Smooth muscle cell (in vitro differentiated cells): ENCODE measurements around the gene SLC6A3. TPM values are rescaled to one million over a fixed set of nuclear protein-coding genes. Genes with fewer than 3 reads are reported as not detected.

Experiments
- DNase-seq: peaks from one replicate; lab custom pipeline; 2025; ENCODE audit not compliant: unreplicated experiment; lab: John Stamatoyannopoulos, UW
- H2AFZ ChIP-seq: fragments of 200-600 bp; sonication (generic); 2 replicates; pipeline ENCODE4 v1.6.0; 2016; ENCODE audit warnings: antibody characterized with exemption, low read depth, mild to moderate bottlenecking
- H3F3A ChIP-seq: fragments of 200-600 bp; sonication (generic); 2 replicates; pipeline ENCODE4 v1.6.0; 2017; ENCODE audit warnings: antibody characterized with exemption, low read depth
- H3K27ac ChIP-seq: fragments of 200-600 bp; sonication (generic); 2 replicates; pipeline ENCODE4 v1.5.1; 2016; ENCODE audit warnings: low read depth, mild to moderate bottlenecking
- H3K27me3 ChIP-seq: fragments of 200-600 bp; sonication (generic); 2 replicates; pipeline ENCODE4 v1.6.1; 2016; ENCODE audit warnings: low read depth, mild to moderate bottlenecking
- H3K36me3 ChIP-seq: fragments of 200-600 bp; sonication (generic); 2 replicates; pipeline ENCODE4 v1.5.1; 2016; ENCODE audit warnings: low read depth
- H3K4me1 ChIP-seq: fragments of 200-600 bp; sonication (generic); 2 replicates; pipeline ENCODE4 v1.5.1; 2016; ENCODE audit warnings: low read depth
- H3K4me2 ChIP-seq: fragments of 200-600 bp; sonication (generic); 2 replicates; pipeline ENCODE4 v1.6.0; 2016; ENCODE audit warnings: mild to moderate bottlenecking
- H3K4me3 ChIP-seq: fragments of 200-600 bp; sonication (generic); 2 replicates; pipeline ENCODE4 v1.5.1; 2016; ENCODE audit warnings: mild to moderate bottlenecking
- H3K79me2 ChIP-seq: fragments of 200-600 bp; sonication (generic); 2 replicates; pipeline ENCODE4 v1.6.0; 2016; ENCODE audit warnings: low read depth, mild to moderate bottlenecking
- H3K9ac ChIP-seq: fragments of 200-600 bp; sonication (generic); 2 replicates; pipeline ENCODE4 v1.6.0; 2016; ENCODE audit warnings: low read depth
- H3K9me3 ChIP-seq: fragments of 200-600 bp; sonication (generic); replicated peaks from 2 replicates; pipeline ENCODE4 v1.5.1; 2016; ENCODE audit warnings: low read depth
- H4K20me1 ChIP-seq: fragments of 200-600 bp; sonication (generic); 2 replicates; pipeline ENCODE4 v1.6.0; 2016; ENCODE audit warnings: low read depth
- CTCF ChIP-seq: fragments of 200-600 bp; sonication (generic); IDR thresholded peaks from 2 replicates; pipeline ENCODE4 v1.5.1; 2017; ENCODE audit warnings: borderline replicate concordance, mild to moderate bottlenecking, antibody characterized with exemption; ENCODE audit not compliant: insufficient read depth, poor library complexity, severe bottlenecking
- WGBS: methylation state at CpG from one replicate; pipeline ENCODE4 v1.1.7; 2016; ENCODE audit warnings: low lambda C conversion rate; 5-methylcytosine and 5-hydroxymethylcytosine counted together
- polyA plus RNA-seq: library from polyadenylated mRNA; unstranded; fragments of >200 nt; fragmentation: Nextera tagmentation; extraction: Ambion mirVana; gene quantifications from 2 replicates; pipeline ENCODE4 v1.2.1, GENCODE V29; 2016
- total RNA-seq: library from RNA; depleted of rRNA; stranded (reverse); fragments of >200 nt; gene quantifications from 2 replicates; pipeline ENCODE4 v1.2.3, GENCODE V29; 2014

The SLC6A3 gene
- total and polyA plus RNA-seq, 2 experiments from 2014 or later: not detected

GRCh38 chr5:1474866-1475543, 29.8 kb upstream of the SLC6A3 start:
- Histone ChIP-seq H3K9me3 (no peaks in the 10 kb centered on the region), H4K20me1 (peaks cover 13% of the 10 kb centered on the region), H3K9ac (no peak overlapping the region), H3K4me2 (no peak overlapping the region), H3K4me3 (no peak overlapping the region), H3K4me1 (no peaks in the 10 kb centered on the region), H3K27ac (no peak overlapping the region), H3K79me2 (no peaks in the 10 kb centered on the region), H3K27me3 (no peaks in the 10 kb centered on the region), H3K36me3 (no peaks in the 10 kb centered on the region), H3F3A (no peaks in the 10 kb centered on the region), H2AFZ (no peak overlapping the region)
- WGBS: 96% methylated on average over 24 of the region's 24 CpGs
- no peak for TF ChIP-seq CTCF
- no peak for DNase-seq

DNA sequence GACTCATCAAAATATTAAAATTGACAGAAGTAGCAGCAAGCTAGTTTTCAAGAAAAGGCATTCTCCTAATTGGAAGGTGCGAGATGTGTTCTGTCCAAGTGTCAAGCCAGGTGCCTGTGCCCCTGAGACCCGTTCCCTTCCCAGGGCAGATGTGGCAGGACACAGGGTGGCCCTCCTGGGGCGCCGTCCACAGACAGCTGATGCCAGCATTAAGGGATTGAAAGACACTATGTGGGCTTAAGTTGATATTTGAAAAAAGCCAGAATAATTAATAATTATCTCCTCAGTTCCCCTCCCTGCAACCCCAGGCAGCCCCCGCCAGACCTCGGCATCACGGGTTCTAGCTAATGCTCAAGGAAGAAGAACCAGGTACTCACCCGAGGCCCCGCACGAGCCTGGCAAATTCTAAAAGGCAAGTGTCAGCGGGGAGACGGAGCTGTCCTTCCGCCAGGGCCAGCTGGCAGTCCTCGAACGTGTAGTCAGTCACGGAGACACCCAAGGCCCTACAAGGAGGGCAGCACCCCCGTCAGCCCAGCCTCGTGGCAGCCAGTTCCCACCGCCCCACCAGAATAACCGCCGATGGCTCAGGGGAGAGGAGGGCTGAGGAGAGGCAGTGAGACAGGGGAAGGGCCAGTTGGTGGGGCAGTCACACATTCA, 29.1 kb upstream of the SLC6A3 start:
- no peaks in the 10 kb centered on the region for H3K36me3 ChIP-seq
- no peak for DNase-seq
- no peak overlapping the region for H2AFZ ChIP-seq

DNA sequence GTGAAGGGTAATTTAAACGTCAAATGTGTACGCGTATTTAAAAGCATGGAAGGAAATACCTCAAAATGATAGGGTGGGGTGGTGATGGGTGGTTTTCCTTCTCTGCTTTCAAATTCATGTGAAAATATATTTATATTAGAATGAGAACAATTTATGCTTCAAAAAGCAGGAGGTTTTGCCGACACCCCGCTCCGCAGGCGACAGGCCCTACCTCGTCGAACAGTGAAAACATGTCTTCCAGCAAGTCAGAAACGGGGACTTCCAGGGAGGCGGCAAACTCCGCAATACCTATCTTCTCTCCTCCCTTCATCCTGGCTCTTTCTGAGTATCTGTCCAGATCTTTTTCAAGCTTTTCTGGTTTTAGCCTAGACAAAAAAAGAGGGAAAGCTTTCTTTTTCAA, 28.5 kb upstream of the SLC6A3 start:
- no peak for TF ChIP-seq CTCF
- Histone ChIP-seq H3K4me2 (no peak overlapping the region), H3K9me3 (no peaks in the 10 kb centered on the region), H3F3A (no peaks in the 10 kb centered on the region), H2AFZ (no peak overlapping the region), H3K4me3 (no peak overlapping the region), H3K36me3 (no peaks in the 10 kb centered on the region), H3K4me1 (no peaks in the 10 kb centered on the region), H4K20me1 (peaks cover under 1% of the 10 kb centered on the region), H3K27ac (no peak overlapping the region), H3K9ac (no peak overlapping the region), H3K79me2 (no peaks in the 10 kb centered on the region), H3K27me3 (no peaks in the 10 kb centered on the region)
- DNase-seq: no peak
- WGBS: 98% methylated on average over 12 of the region's 12 CpGs

More for the DNA sequence above, 29.1 kb upstream of the SLC6A3 start:
- Histone ChIP-seq H3K4me1 (no peaks in the 10 kb centered on the region), H3K4me2 (no peak overlapping the region), H3F3A (no peaks in the 10 kb centered on the region), H4K20me1 (peaks cover 6% of the 10 kb centered on the region), H3K4me3 (no peak overlapping the region), H3K9me3 (no peaks in the 10 kb centered on the region), H3K27me3 (no peaks in the 10 kb centered on the region), H3K9ac (no peak overlapping the region), H3K27ac (no peak overlapping the region), H3K79me2 (no peaks in the 10 kb centered on the region)
- no peak for TF ChIP-seq CTCF
- 97% methylated on average over 21 of the region's 21 CpGs for WGBS
